SK-N-SH treated with all-trans-retinoic acid at 6 μM for 48 hours (cell line): ENCODE data around the gene CAMK4.

ENCODE experiments used
- ATAC-seq: fragments of 200-7000 bp; cut with Tn5 transposase; 3 replicates; pipeline ENCODE4 v1.9.1; 2020; ENCODE audit warnings: mild to moderate bottlenecking, moderate library complexity
- ARNTL ChIP-seq: fragments of 450-650 bp; formaldehyde crosslinking; IDR thresholded peaks from 2 replicates; pipeline ENCODE4 v1.5.0; 2020; ENCODE audit warnings: low read depth, mild to moderate bottlenecking, moderate library complexity, borderline replicate concordance
- BACH2 ChIP-seq: fragments of 250-450 bp; sonication (Bioruptor Pico); IDR thresholded peaks from 2 replicates; pipeline ENCODE4 v1.9.0; 2021; ENCODE audit warnings: mild to moderate bottlenecking, borderline replicate concordance
- CSDC2 ChIP-seq: fragments of 250-450 bp; sonication (Bioruptor Pico); IDR thresholded peaks from 2 replicates; pipeline ENCODE4 v1.5.0; 2020; ENCODE audit warnings: mild to moderate bottlenecking, moderate library complexity
- CSRNP3 ChIP-seq: fragments of 250-450 bp; sonication (Bioruptor Pico); IDR thresholded peaks from 2 replicates; pipeline ENCODE4 v1.5.1; 2021; ENCODE audit warnings: mild to moderate bottlenecking, moderate library complexity
- ESRRG ChIP-seq: fragments of 250-450 bp; sonication (Bioruptor Pico); IDR thresholded peaks from 2 replicates; pipeline ENCODE4 v1.6.1; 2021; ENCODE audit warnings: mild to moderate bottlenecking
- GLIS3 ChIP-seq: fragments of 250-450 bp; sonication (Bioruptor Pico); IDR thresholded peaks from 2 replicates; pipeline ENCODE4 v1.5.0; 2020; ENCODE audit warnings: mild to moderate bottlenecking, moderate library complexity
- ISL1 ChIP-seq: fragments of 250-450 bp; sonication (Bioruptor Pico); IDR thresholded peaks from 2 replicates; pipeline ENCODE4 v2.1.2; 2022; ENCODE audit warnings: mild to moderate bottlenecking, moderate library complexity
- PATZ1 ChIP-seq: fragments of 250-450 bp; sonication (Bioruptor Pico); IDR thresholded peaks from 2 replicates; pipeline ENCODE4 v1.8.0; 2020; ENCODE audit warnings: mild to moderate bottlenecking, moderate library complexity, borderline replicate concordance
- PPARA ChIP-seq: fragments of 250-450 bp; sonication (Bioruptor Pico); IDR thresholded peaks from 2 replicates; pipeline ENCODE4 v1.5.0; 2020; ENCODE audit warnings: mild to moderate bottlenecking, borderline replicate concordance
- RARB ChIP-seq: fragments of 250-450 bp; sonication (Bioruptor Pico); IDR thresholded peaks from 2 replicates; pipeline ENCODE4 v1.8.0; 2021; ENCODE audit warnings: mild to moderate bottlenecking, moderate library complexity
- SNAI2 ChIP-seq: fragments of 250-450 bp; sonication (Bioruptor Pico); IDR thresholded peaks from 2 replicates; pipeline ENCODE4 v1.5.0; 2020; ENCODE audit warnings: mild to moderate bottlenecking, moderate library complexity
- TCF4 ChIP-seq: fragments of 250-450 bp; sonication (Bioruptor Pico); IDR thresholded peaks from 2 replicates; pipeline ENCODE4 v1.8.0; 2021; ENCODE audit warnings: mild to moderate bottlenecking, moderate library complexity, borderline replicate concordance
- TOX ChIP-seq: fragments of 250-450 bp; sonication (Bioruptor Pico); IDR thresholded peaks from 2 replicates; pipeline ENCODE4 v1.8.0; 2021; ENCODE audit warnings: mild to moderate bottlenecking, moderate library complexity, borderline replicate concordance
- TSHZ2 ChIP-seq: fragments of 250-450 bp; sonication (Bioruptor Pico); IDR thresholded peaks from 2 replicates; pipeline ENCODE4 v1.5.0; 2020; ENCODE audit warnings: mild to moderate bottlenecking, moderate library complexity
- ZC3H10 ChIP-seq: fragments of 250-450 bp; sonication (Bioruptor Pico); IDR thresholded peaks from 2 replicates; pipeline ENCODE4 v1.5.1; 2021; ENCODE audit warnings: mild to moderate bottlenecking, moderate library complexity
- ZFP30 ChIP-seq: fragments of 450-650 bp; formaldehyde crosslinking; IDR thresholded peaks from 2 replicates; pipeline ENCODE4 v1.5.0; 2022; ENCODE audit warnings: mild to moderate bottlenecking, moderate library complexity
- ZNF565 ChIP-seq: fragments of 450-650 bp; formaldehyde crosslinking; conservative IDR thresholded peaks from 2 replicates; pipeline ENCODE4 v1.5.0; 2020; ENCODE audit warnings: low read depth, mild to moderate bottlenecking, moderate library complexity
- ZNF8 ChIP-seq: fragments of 450-650 bp; formaldehyde crosslinking; IDR thresholded peaks from 2 replicates; pipeline ENCODE4 v1.5.0; 2020; ENCODE audit warnings: mild to moderate bottlenecking, moderate library complexity
- TF ChIP-seq, protein P1 (sequence below): fragments of 250-450 bp; sonication (Bioruptor Pico); IDR thresholded peaks from 2 replicates; pipeline ENCODE4 v1.8.0; 2021; ENCODE audit warnings: low read depth, mild to moderate bottlenecking, moderate library complexity, borderline replicate concordance
- TF ChIP-seq, protein P2 (sequence below): fragments of 250-450 bp; sonication (Bioruptor Pico); IDR thresholded peaks from 2 replicates; pipeline ENCODE4 v1.5.1; 2020; ENCODE audit warnings: low read depth, mild to moderate bottlenecking, moderate library complexity

Gene CAMK4

DNA sequence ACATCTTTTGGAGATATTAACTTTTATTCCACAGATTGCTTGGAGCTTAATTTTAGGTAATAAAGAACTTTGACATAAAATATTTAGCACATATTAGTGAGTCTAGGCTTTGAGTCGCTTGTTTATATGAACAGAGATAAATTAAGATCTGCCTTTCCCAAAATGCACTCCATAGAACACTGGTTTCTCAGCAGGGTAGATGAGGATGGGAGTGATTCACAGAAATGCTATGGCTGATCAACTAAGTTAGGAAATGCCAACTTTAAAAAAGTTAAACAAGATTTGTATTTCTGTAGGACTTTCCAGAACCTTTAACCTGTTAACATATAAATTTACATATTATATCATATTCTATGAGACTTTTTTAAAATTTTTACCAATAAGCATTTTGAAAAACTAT lies 222.9 kb downstream of the CAMK4 start:
- TF ChIP-seq PPARA (no peak), BACH2 (CRISPR knock-in tag) (no peak), RARB (CRISPR knock-in tag) (no peak), ISL1 (CRISPR knock-in tag) (no peak), ZC3H10 (no peak), CSDC2 (CRISPR knock-in tag) (no peak), PATZ1 (no peak), TCF4 (CRISPR knock-in tag) (no peak), ESRRG (CRISPR knock-in tag) (no peak), GLIS3 (CRISPR knock-in tag) (no peak), TSHZ2 (CRISPR knock-in tag) (no peak)
- TF ChIP-seq, protein P1, sequence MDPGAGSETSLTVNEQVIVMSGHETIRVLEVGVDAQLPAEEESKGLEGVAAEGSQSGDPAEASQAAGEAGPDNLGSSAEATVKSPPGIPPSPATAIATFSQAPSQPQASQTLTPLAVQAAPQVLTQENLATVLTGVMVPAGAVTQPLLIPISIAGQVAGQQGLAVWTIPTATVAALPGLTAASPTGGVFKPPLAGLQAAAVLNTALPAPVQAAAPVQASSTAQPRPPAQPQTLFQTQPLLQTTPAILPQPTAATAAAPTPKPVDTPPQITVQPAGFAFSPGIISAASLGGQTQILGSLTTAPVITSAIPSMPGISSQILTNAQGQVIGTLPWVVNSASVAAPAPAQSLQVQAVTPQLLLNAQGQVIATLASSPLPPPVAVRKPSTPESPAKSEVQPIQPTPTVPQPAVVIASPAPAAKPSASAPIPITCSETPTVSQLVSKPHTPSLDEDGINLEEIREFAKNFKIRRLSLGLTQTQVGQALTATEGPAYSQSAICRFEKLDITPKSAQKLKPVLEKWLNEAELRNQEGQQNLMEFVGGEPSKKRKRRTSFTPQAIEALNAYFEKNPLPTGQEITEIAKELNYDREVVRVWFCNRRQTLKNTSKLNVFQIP: no peak
- no peak for ATAC-seq

DNA sequence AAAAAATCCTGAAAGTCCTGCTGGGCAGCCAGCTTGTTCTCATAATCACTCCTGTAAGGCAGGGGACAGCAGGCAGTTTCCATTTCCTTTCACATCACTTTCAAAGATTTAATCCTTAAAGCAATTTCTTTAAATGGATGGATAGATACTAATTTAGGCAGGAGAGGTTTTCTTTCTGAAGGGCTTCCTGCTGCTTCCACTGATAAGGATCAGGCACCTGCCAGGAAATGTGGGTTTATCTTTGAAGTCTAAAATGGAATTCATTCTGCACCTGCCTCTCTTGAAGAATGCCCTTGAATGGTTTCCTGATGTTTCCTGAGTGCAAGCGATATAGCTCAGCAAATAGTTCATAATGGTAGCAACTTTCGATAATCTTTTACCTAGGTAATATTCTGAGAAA lies 223.6 kb downstream of the CAMK4 start:
- ATAC-seq: no peak
- TF ChIP-seq SNAI2 (CRISPR knock-in tag): peak; percentile 77; the same call in 1 of the 2 replicates
- no peak for TF ChIP-seq ZNF565

- ATAC-seq: peak; percentile 76
- TF ChIP-seq BACH2 (CRISPR knock-in tag): no peak
- no peak for TF ChIP-seq PATZ1
- no peak for TF ChIP-seq ZNF8 (CRISPR knock-in tag)
- TF ChIP-seq ZNF565: no peak
- no peak for TF ChIP-seq RARB (CRISPR knock-in tag)
- no peak for TF ChIP-seq CSDC2 (CRISPR knock-in tag)
- TF ChIP-seq, protein P1: no peak
- no peak for TF ChIP-seq ARNTL (CRISPR knock-in tag)
- no peak for TF ChIP-seq TOX (CRISPR knock-in tag)
- TF ChIP-seq ESRRG (CRISPR knock-in tag): no peak
- no peak for TF ChIP-seq ISL1 (CRISPR knock-in tag)
- TF ChIP-seq CSRNP3 (CRISPR knock-in tag): no peak
- TF ChIP-seq, protein P2, sequence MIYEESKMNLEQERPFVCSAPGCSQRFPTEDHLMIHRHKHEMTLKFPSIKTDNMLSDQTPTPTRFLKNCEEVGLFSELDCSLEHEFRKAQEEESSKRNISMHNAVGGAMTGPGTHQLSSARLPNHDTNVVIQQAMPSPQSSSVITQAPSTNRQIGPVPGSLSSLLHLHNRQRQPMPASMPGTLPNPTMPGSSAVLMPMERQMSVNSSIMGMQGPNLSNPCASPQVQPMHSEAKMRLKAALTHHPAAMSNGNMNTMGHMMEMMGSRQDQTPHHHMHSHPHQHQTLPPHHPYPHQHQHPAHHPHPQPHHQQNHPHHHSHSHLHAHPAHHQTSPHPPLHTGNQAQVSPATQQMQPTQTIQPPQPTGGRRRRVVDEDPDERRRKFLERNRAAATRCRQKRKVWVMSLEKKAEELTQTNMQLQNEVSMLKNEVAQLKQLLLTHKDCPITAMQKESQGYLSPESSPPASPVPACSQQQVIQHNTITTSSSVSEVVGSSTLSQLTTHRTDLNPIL (CRISPR knock-in tag): no peak
- no peak for TF ChIP-seq ZFP30 (CRISPR knock-in tag)
- no peak for TF ChIP-seq GLIS3 (CRISPR knock-in tag)
- no peak for TF ChIP-seq PPARA
- TF ChIP-seq SNAI2 (CRISPR knock-in tag): no peak
- TF ChIP-seq ZC3H10: no peak
- TF ChIP-seq, all 23 proteins: peak for 0
Observed at GRCh38 chr5:111453295-111453694, 229.1 kb downstream of the CAMK4 start.
